Omental fat pad (tissue), 4 donors: Measurements from ENCODE around the gene GCSAM. TPM values are rescaled to one million over a fixed set of nuclear protein-coding genes. Genes with fewer than 3 reads are reported as not detected.

Source experiments
- ATAC-seq: fragments of 150-250 bp; one replicate; pipeline ENCODE4 v1.9.1; 2016; ENCODE audit warnings: mild to moderate bottlenecking, moderate library complexity; ENCODE audit not compliant: low FRiP score
- DNase-seq: peaks from one replicate; pipeline ENCODE4 v3.0.0-alpha.2; 2019; ENCODE audit warnings: low spot score
- total RNA-seq, 4 donors: library from RNA; depleted of rRNA; stranded (reverse); fragments of >200 nt; gene quantifications; one replicate each; pipeline ENCODE4 v1.1.0, GENCODE V29; 2016
- TF ChIP-seq, protein P1 (sequence below), 3 donors: fragments of 450-650 bp; IDR thresholded peaks; one replicate each; pipeline ENCODE4 v1.5.1; 2016 to 2017; ENCODE audit warnings: antibody characterized with exemption in 3 of 3, mild to moderate bottlenecking in 3 of 3, moderate library complexity in 2 of 3

GCSAM gene
- total RNA-seq, 4 donors from 2014 or later, result 0.47 to 0.88 (median 0.48) TPM; not detected in 1

DNA sequence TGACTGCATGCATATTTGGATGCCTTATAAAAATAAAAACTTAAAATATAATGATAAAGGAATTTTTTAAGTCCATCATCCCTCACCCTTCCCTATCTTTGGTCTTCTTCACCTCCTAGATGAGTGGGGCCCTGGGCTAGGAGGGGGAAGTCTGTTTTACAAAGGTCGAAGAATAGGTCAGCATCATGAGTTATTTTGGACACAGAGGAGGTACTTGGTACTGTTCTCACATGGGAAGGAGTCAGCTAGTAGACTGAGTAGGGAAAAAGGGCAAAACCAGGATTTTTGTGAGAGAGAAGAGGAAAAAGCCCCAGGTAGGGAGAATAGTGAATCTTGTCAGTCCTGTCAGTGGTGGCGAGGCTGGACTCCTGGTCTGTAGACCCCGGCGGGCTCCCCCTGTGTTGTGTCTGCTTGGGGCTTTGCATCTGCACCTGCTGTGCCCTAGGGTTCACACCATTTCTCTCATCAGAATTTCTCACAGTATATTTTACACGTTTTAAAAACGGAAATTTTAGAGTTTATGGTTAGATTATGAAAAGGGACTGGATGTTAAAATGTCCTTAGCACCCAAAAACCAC lies 17.2 kb downstream of the GCSAM start:
- TF ChIP-seq, protein P1, sequence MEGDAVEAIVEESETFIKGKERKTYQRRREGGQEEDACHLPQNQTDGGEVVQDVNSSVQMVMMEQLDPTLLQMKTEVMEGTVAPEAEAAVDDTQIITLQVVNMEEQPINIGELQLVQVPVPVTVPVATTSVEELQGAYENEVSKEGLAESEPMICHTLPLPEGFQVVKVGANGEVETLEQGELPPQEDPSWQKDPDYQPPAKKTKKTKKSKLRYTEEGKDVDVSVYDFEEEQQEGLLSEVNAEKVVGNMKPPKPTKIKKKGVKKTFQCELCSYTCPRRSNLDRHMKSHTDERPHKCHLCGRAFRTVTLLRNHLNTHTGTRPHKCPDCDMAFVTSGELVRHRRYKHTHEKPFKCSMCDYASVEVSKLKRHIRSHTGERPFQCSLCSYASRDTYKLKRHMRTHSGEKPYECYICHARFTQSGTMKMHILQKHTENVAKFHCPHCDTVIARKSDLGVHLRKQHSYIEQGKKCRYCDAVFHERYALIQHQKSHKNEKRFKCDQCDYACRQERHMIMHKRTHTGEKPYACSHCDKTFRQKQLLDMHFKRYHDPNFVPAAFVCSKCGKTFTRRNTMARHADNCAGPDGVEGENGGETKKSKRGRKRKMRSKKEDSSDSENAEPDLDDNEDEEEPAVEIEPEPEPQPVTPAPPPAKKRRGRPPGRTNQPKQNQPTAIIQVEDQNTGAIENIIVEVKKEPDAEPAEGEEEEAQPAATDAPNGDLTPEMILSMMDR (IDR thresholded peaks at IDR 0.05), result no peak
- DNase-seq (no peak), ATAC-seq (no peak)

DNA sequence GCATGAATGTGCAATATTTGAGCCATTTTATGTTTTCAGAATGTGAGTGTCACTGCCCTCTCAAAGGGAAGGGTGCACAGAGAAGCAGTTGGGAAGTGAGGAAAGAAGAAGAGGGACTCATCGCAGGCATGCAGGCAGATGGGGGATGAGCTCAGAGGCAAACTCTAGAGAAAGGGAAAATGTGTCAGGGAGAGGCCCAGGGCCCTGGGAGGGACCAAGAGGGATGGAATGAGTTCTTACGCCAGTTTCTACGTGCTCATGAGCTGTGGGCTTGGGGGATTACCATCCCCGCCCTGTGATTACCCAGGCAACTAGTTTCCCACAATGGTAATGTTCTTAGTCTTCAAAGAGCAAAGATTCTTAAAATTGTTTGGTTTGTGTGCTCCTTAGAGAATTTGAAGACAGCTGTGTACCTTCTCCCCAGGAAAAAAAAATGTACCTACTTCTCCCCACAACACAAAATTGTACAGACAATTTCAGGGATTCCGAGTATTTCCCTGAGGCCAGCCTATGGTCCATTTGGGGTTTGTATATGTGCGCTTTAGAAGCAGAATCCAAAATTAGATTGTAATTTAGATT lies 17.8 kb downstream of the GCSAM start:
- ATAC-seq, result no peak
- TF ChIP-seq, protein P1 (IDR thresholded peaks at IDR 0.05), result no peak
- no peak for DNase-seq

DNA sequence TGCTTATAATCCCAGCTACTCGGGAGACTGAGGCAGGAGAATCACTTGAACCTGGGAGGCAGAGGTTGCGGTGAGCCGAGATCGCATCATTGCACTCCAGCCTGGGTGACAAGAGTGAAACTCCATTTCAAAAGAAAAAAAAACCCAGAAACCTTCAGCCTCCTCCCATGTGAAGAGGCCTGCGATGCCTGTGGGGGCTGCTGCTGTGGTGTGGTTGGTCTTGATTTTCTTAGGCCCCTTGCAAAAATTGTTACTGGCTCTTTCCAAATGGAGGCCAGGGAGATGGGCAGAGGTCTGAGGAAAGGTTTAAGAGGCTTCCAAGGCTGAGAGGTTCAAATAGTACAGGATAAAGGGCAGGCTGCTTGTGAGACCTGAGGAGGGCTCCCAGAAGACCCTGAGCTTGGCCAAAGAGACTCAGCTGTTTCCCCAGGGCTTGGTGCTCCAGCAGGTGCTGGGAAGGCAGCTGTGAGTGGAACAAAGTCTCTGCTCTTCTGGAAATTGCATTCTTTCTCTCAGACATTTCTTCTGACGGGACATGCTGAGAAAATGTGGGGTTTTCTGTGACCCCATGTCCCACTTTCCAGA lies 18.4 kb downstream of the GCSAM start:
- ATAC-seq (no peak), DNase-seq (no peak)
- TF ChIP-seq, protein P1 (IDR thresholded peaks at IDR 0.05), result no peak

DNA sequence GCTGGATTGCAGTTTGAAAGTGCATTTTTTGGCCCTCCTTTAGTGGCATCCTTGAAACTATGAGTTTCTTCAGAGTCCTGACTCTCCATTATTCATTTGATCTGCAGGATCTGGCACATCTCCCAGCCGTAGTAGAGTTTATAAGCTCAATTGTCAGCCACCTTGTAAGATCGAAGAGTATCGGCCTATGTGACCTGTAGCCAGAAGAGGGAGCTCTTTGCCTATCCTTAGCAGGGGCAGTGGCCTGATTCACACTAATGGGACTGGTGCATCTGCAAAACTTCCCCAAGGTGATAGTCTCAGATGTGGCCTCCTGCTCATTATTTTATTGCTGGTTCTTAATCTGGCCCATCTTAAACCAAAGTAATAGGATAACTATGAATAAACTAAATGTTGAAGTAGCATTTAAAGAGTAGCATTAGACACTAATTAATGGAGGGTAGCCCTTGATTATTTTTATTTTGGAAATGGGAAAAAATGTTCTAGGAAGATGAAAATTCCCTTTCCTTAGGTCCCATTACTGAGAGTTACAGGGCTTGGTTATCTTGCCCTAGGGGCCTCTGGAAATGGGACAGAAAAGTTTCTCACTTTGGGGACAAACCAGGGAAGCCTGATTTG lies 21.2 kb downstream of the GCSAM start:
- ATAC-seq, result peak; percentile 48
- DNase-seq, result no peak
- TF ChIP-seq, protein P1 (IDR thresholded peaks at IDR 0.05), result no peak

DNA sequence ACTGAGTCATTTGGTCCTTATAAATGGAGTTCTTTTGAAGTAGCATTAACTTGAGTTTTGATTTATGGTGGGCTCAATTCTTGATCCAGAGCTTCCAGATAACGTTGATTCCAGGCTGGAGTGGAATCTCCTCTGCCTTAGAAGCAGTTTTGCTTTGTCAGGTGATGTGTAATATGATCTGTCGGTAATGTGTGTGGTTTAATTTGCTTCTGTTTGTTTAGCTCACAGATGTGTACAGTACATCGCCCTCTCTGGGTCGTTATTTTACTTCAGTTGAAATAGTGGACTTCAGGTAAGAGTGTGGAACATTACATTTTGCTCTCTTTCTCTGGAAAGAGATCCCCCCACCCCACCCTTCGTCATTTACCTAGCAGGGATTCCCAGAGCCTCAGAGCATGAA lies 23.7 kb downstream of the GCSAM start:
- TF ChIP-seq, protein P1 (IDR thresholded peaks at IDR 0.05), result no peak
- ATAC-seq (no peak), DNase-seq (no peak)

DNA sequence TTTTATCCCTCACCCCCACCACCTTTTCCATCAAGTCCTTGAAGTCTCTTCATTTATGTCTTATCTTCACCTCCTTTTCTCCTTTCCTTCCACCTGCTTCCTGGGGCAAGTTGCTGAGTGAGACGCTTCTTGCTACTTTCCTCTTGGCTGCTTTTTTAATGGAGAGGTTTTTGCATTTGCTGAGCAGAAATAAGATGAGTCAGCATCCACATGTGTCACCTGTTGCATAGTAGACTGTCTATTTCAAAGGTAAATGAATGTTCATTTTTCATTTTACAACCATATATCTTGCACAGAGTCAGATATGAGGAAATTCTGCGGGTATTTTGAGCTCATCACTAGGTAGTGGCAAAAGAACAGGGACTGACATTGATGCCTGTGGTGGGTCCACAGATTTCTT lies 28.3 kb downstream of the GCSAM start:
- no peak for ATAC-seq
- TF ChIP-seq, protein P1 (IDR thresholded peaks at IDR 0.05), result no peak
- no peak for DNase-seq
